Neural cell (in vitro differentiated cells): ENCODE results near the gene PILRA. TPM values are rescaled to one million over a fixed set of nuclear protein-coding genes. Genes with fewer than 3 reads are reported as not detected.
"Not testable (repeated sequence)": the region's sequence is repeated elsewhere in the genome, so short reads cannot be mapped to it uniquely, and the experiment has no call there.

Experiments used
- H2AFZ ChIP-seq: fragments of 200-600, 300-800 bp; sonication (generic), shearing (Covaris generic); 2 replicates; pipeline ENCODE4 v1.6.0; 2014; ENCODE audit warnings: low read depth, mild to moderate bottlenecking, antibody characterized with exemption, low read length, moderate library complexity
- H3F3A ChIP-seq: fragments of 200-600 bp; shearing (Covaris generic); 2 replicates; pipeline ENCODE4 v1.6.1; 2016; ENCODE audit warnings: mild to moderate bottlenecking, moderate library complexity, mixed read lengths, antibody characterized with exemption, low read length; ENCODE audit not compliant: insufficient read depth, poor library complexity, severe bottlenecking
- H3K27ac ChIP-seq: fragments of 200-600, 300-800 bp; sonication (generic), shearing (Covaris generic); 2 replicates; pipeline ENCODE4 v1.5.1; 2014; ENCODE audit warnings: mild to moderate bottlenecking, low read length, moderate library complexity
- H3K27me3 ChIP-seq: fragments of 300-800, 200-600 bp; sonication (generic), shearing (Covaris generic); 2 replicates; pipeline ENCODE4 v1.6.0; 2014; ENCODE audit warnings: mild to moderate bottlenecking, low read depth, low read length, moderate library complexity; ENCODE audit not compliant: insufficient read depth
- H3K36me3 ChIP-seq: fragments of 300-800, 200-600 bp; sonication (generic), shearing (Covaris generic); 2 replicates; pipeline ENCODE4 v1.5.1; 2014; ENCODE audit warnings: mild to moderate bottlenecking, antibody characterized with exemption, low read length, moderate library complexity; ENCODE audit not compliant: insufficient read depth
- H3K4me2 ChIP-seq: fragments of 300-800, 200-600 bp; sonication (generic), shearing (Covaris generic); 2 replicates; pipeline ENCODE4 v1.6.0; 2014; ENCODE audit warnings: mild to moderate bottlenecking, low read length
- H3K4me3 ChIP-seq: fragments of 300-800, 200-600 bp; sonication (generic), shearing (Covaris generic); 2 replicates; pipeline ENCODE4 v1.5.1; 2014; ENCODE audit warnings: mild to moderate bottlenecking, low read length, moderate library complexity
- H3K79me2 ChIP-seq: fragments of 200-600 bp; shearing (Covaris generic); replicated peaks from 2 replicates; pipeline ENCODE4 v1.6.0; 2014; ENCODE audit warnings: mild to moderate bottlenecking, low read length, moderate library complexity; ENCODE audit not compliant: insufficient read depth
- H3K9ac ChIP-seq: fragments of 300-800, 200-600 bp; sonication (generic), shearing (Covaris generic); 2 replicates; pipeline ENCODE4 v1.6.1; 2016; ENCODE audit warnings: mild to moderate bottlenecking, low read length, mixed read lengths
- H3K9me2 ChIP-seq: fragments of 200-600 bp; shearing (Covaris generic); 2 replicates; pipeline ENCODE4 v1.6.1; 2016; ENCODE audit warnings: mild to moderate bottlenecking, low read length, mixed read lengths; ENCODE audit not compliant: insufficient read depth
- H3K9me3 ChIP-seq: fragments of 200-600, 300-800 bp; sonication (generic), shearing (Covaris generic); 2 replicates; pipeline ENCODE4 v1.6.1; 2016; ENCODE audit warnings: mild to moderate bottlenecking, mixed run types, low read length, moderate library complexity, mixed read lengths
- H4K20me1 ChIP-seq: fragments of 200-600 bp; shearing (Covaris generic); 2 replicates; pipeline ENCODE4 v1.6.1; 2016; ENCODE audit warnings: mild to moderate bottlenecking, mixed run types; ENCODE audit not compliant: insufficient read depth
- EP300 ChIP-seq: fragments of 450-650 bp; conservative IDR thresholded peaks from 2 replicates; pipeline ENCODE4 v1.6.1; 2014; ENCODE audit warnings: antibody characterized with exemption, mild to moderate bottlenecking, moderate library complexity; ENCODE audit not compliant: poor library complexity, severe bottlenecking
- MXI1 ChIP-seq: fragments of 450-650 bp; conservative IDR thresholded peaks from 2 replicates; pipeline ENCODE4 v1.6.1; 2014; ENCODE audit warnings: antibody characterized with exemption, mild to moderate bottlenecking; ENCODE audit not compliant: poor library complexity, severe bottlenecking
- POLR2AphosphoS5 ChIP-seq: IDR thresholded peaks from 2 replicates; pipeline ENCODE4 v1.6.1; 2012
- SMC3 ChIP-seq: fragments of 450-650 bp; conservative IDR thresholded peaks from 2 replicates; pipeline ENCODE4 v1.6.1; 2014; ENCODE audit warnings: antibody characterized with exemption, mild to moderate bottlenecking, moderate library complexity; ENCODE audit not compliant: poor library complexity
- TAF1 ChIP-seq: IDR thresholded peaks from 2 replicates; pipeline ENCODE4 v1.6.1; 2012; ENCODE audit warnings: low read depth
- polyA plus RNA-seq: library from polyadenylated mRNA; depleted of rRNA; stranded (reverse); fragments of >200 nt; gene quantifications from 2 replicates; pipeline ENCODE4 v1.2.3, GENCODE V29; 2014
- TF ChIP-seq, protein P1 (sequence below): IDR thresholded peaks from 2 replicates; pipeline ENCODE4 v1.6.1; 2012; ENCODE audit warnings: borderline replicate concordance
- TF ChIP-seq, protein P2 (sequence below): fragments of 450-650 bp; IDR thresholded peaks from 2 replicates; pipeline ENCODE4 v1.5.1; 2014; ENCODE audit warnings: antibody characterized with exemption, mild to moderate bottlenecking, moderate library complexity; ENCODE audit not compliant: poor library complexity, severe bottlenecking

The PILRA gene
- polyA plus RNA-seq, 1 donor from 2014 or later: 23.7 TPM

DNA sequence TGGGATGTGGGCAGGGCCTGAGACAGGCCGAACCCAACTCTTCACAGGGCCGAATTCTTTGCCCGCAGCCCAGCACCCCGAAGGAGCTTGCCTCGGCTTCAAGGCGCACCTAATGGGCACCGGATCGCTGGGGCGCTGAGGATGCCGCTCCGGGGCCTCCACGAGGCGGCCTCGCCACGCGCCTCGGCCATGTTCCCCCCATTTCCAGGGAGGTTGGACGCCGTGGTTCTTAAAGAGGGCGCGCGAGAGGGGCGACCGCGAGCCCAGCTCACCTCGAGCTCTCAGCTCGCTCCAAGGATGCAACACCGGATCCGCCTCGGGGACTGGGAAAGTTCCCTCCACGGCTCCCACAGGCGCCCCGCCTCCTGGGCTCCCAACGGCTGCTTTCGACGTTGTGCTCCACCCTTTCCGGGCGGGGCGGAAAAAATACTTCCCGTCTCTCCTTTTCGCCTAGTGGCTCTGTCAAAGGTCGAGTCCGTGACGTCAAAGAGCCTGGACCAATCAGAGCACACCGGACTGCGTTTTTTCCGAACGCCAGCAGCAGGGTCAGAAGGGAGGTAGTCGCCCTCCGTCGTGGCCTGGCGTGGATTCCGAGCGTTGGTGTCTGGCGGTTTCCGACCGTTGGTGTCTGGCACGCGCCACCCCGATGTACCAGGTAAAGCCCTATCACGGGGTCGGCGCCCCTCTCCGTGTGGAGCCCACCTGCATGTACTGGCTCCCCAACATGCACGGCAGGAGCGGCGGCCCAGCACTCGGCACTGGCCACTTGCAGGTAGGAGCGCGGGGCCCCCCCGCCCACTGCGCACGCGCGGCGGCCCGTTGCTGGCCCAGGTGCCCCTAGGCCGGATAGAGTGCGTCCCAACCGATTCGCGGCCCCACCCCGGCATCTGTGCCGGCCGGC, 37.5 kb upstream of the PILRA start:
- peak; percentile 26 for TF ChIP-seq EP300
- TF ChIP-seq, protein P1, sequence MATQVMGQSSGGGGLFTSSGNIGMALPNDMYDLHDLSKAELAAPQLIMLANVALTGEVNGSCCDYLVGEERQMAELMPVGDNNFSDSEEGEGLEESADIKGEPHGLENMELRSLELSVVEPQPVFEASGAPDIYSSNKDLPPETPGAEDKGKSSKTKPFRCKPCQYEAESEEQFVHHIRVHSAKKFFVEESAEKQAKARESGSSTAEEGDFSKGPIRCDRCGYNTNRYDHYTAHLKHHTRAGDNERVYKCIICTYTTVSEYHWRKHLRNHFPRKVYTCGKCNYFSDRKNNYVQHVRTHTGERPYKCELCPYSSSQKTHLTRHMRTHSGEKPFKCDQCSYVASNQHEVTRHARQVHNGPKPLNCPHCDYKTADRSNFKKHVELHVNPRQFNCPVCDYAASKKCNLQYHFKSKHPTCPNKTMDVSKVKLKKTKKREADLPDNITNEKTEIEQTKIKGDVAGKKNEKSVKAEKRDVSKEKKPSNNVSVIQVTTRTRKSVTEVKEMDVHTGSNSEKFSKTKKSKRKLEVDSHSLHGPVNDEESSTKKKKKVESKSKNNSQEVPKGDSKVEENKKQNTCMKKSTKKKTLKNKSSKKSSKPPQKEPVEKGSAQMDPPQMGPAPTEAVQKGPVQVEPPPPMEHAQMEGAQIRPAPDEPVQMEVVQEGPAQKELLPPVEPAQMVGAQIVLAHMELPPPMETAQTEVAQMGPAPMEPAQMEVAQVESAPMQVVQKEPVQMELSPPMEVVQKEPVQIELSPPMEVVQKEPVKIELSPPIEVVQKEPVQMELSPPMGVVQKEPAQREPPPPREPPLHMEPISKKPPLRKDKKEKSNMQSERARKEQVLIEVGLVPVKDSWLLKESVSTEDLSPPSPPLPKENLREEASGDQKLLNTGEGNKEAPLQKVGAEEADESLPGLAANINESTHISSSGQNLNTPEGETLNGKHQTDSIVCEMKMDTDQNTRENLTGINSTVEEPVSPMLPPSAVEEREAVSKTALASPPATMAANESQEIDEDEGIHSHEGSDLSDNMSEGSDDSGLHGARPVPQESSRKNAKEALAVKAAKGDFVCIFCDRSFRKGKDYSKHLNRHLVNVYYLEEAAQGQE: peak; percentile 46
- peak; percentile 54 for TF ChIP-seq TAF1
- TF ChIP-seq, protein P2, sequence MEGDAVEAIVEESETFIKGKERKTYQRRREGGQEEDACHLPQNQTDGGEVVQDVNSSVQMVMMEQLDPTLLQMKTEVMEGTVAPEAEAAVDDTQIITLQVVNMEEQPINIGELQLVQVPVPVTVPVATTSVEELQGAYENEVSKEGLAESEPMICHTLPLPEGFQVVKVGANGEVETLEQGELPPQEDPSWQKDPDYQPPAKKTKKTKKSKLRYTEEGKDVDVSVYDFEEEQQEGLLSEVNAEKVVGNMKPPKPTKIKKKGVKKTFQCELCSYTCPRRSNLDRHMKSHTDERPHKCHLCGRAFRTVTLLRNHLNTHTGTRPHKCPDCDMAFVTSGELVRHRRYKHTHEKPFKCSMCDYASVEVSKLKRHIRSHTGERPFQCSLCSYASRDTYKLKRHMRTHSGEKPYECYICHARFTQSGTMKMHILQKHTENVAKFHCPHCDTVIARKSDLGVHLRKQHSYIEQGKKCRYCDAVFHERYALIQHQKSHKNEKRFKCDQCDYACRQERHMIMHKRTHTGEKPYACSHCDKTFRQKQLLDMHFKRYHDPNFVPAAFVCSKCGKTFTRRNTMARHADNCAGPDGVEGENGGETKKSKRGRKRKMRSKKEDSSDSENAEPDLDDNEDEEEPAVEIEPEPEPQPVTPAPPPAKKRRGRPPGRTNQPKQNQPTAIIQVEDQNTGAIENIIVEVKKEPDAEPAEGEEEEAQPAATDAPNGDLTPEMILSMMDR: peak; percentile 38
- peak; percentile 98 for TF ChIP-seq POLR2AphosphoS5
- peak; percentile 41 for TF ChIP-seq SMC3
- peak; percentile 96 for TF ChIP-seq MXI1
- Histone ChIP-seq H3K27ac (peak overlapping the region; percentile 85), H2AFZ (peak overlapping the region; percentile 56), H3K9ac (peak overlapping the region; percentile 79), H3K4me3 (peak overlapping the region; percentile 73)
- not testable (repeated sequence) for H4K20me1 ChIP-seq, H3F3A ChIP-seq, H3K27me3 ChIP-seq, H3K9me2 ChIP-seq, H3K9me3 ChIP-seq, H3K4me2 ChIP-seq, H3K36me3 ChIP-seq, H3K79me2 ChIP-seq

DNA sequence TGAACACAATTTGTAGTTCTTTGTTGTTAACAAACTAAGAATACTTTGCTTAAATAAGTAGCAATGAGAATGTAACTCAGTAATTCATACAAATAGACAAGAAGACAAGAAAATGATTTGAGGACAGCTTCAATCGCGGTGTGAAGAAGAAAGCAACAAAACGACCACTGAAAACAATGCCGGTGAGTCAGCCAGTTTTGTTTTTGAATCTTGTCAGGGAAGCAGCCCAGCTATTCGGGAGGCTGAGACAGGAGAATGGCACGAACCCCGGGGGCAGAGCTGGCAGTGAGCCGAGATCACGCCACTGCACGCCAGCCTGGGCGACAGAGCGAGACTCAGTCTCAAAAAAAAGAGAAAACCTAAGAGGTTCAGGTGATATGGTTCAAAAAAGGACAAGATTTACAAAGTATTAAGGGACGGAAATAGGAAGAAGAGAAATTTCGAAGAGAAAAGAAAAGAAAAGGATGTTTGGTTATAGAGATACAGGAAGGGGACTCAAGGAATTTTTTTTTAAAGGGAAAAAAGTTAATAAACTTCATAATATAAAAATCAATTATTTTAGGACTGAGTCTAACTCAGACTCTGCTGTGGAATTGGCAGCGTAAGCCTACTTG, 35.1 kb upstream of the PILRA start:
- not testable (repeated sequence) for H4K20me1 ChIP-seq, H3K27me3 ChIP-seq, H3K27ac ChIP-seq, H3K9me3 ChIP-seq, H3K9ac ChIP-seq, H3K79me2 ChIP-seq, H3F3A ChIP-seq, H3K36me3 ChIP-seq, H3K4me3 ChIP-seq, H3K4me2 ChIP-seq, H2AFZ ChIP-seq, H3K9me2 ChIP-seq

DNA sequence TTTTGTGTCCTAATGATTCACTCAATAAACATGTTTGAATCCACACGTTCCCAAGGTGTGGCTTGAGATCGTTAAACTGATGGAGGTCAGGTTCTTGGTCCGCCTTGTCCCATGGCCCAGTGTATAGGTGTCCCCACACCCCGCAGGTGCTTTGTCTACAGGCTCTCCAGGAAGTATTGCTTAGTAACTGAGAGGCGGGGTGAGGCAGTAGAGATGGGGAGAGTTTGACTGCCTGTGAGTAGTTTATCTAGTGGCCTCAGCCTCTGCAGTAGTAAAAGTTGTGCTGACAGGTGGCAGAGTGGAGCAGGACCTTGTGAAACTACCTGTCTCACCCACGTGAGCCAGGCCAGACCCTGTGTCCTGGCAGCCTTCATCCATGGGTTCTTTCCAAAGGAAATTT, 32.0 kb upstream of the PILRA start:
- not testable (repeated sequence) for H3K27ac ChIP-seq, H3K9ac ChIP-seq, H3K4me2 ChIP-seq, H4K20me1 ChIP-seq, H3K36me3 ChIP-seq, H3K9me2 ChIP-seq, H3K4me3 ChIP-seq, H3K79me2 ChIP-seq, H3F3A ChIP-seq, H3K27me3 ChIP-seq, H3K9me3 ChIP-seq, H2AFZ ChIP-seq
